HG02885 (cell line): ENCODE measurements around the gene MRGPRG.

Experiments used
- ATAC-seq: cut with Tn5 transposase; IDR thresholded peaks from one replicate; pipeline ENCODE4 v1.9.1; 2021; ENCODE audit warnings: mild to moderate bottlenecking; ENCODE audit not compliant: unreplicated experiment, poor library complexity

The MRGPRG gene

GRCh38 chr11:3207526-3208189 is 11.0 kb downstream of the MRGPRG start:
- no peak for ATAC-seq

DNA sequence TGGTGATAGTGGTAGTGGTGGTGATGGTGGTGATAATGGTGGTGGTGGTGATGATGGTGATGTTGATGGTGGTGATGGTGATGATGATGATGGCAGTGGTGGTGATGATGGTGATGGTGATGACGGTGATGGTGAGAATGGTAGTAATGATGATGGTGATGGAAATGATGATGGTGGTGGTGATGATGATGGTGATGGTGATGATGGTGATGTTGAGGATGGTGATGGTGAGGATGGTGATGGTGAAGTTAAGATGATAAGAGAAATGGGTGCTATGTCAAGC is 11.8 kb downstream of the MRGPRG start:
- no peak for ATAC-seq

- ATAC-seq, result no peak
Observed at GRCh38 chr11:3206156-3206921, 12.3 kb downstream of the MRGPRG start.

DNA sequence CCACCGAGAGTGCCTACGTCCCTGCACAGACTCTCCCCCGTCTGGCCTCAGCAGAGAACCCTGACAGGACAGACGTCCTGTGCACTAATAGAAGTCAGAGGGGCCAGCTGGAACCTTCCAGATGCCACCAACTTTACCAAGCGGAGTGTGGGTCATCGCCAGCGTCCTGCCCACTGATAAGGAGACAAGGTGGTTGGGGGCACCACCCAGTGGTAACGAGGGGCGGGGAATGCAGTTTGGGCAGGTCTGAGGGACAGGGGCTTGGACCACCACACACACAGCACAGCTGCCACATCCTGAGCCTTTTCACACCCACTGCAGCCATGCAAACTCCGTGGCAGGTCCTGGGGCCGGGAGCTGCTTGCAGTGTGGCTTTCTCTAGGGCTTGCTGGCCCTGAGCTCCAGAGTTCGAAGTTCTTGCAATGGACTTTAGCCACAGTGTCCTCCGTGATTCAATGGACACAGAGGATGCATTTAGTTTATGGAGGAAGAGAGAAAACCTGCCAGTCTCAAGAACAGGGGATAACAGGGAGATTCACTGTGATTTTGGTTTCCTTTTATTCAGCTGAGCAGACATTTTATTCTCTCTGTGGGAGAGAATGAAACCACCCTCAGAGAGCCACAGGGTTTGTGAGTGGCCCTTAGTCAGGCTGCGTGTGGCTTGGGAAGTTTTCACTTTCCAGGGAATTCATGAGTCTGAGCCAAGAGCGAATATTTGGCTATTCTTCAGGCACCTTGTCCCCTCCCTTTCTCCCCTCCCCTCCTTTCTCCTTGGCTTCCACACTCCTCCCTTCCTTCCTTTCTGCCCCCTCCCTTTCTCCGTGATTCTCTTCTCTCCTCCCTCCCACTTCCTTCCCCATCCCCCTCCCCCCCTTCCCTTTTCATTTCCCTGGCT is 13.1 kb downstream of the MRGPRG start:
- ATAC-seq, result no peak

DNA sequence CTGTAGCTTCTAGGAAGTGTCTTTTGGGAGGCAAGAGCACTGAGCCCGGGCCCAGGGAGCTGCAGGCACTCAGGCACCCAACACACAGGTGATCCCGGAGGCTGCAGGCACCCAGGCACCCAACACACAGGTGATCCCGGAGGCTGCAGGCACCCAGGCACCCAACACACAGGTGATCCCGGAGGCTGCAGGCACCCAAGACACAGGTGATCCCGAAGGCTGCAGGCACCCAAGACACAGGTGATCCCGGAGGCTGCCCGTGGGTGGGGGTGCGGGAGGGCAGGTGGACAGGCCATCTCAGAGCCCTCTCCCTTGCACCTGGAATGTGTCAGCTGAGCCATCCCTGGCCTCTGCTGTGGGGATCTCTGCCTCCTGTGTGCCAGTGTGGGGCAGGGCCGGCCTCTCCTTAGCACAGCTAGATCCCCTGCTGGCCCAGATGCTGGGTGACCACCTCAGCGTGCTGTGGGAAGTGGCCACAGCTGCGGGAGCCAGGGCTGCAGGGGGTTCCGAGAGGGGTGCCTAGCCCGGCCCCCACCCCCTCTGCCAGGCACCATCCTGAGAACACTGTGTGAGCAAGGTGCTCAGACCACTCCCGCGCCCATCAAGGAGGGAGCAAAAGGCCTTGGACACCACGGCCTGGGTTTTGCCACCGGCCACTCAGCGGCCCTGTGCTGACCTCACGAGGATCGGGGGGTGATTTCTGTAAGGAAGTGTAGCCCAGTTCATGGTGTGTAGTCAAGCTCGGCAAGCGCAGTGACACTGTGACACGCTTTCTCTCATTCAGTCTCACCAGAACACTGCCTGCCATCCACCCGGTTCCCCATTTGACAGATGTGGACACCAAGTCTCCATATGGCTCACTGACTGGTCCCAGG is 14.2 kb downstream of the MRGPRG start:
- no peak for ATAC-seq

DNA sequence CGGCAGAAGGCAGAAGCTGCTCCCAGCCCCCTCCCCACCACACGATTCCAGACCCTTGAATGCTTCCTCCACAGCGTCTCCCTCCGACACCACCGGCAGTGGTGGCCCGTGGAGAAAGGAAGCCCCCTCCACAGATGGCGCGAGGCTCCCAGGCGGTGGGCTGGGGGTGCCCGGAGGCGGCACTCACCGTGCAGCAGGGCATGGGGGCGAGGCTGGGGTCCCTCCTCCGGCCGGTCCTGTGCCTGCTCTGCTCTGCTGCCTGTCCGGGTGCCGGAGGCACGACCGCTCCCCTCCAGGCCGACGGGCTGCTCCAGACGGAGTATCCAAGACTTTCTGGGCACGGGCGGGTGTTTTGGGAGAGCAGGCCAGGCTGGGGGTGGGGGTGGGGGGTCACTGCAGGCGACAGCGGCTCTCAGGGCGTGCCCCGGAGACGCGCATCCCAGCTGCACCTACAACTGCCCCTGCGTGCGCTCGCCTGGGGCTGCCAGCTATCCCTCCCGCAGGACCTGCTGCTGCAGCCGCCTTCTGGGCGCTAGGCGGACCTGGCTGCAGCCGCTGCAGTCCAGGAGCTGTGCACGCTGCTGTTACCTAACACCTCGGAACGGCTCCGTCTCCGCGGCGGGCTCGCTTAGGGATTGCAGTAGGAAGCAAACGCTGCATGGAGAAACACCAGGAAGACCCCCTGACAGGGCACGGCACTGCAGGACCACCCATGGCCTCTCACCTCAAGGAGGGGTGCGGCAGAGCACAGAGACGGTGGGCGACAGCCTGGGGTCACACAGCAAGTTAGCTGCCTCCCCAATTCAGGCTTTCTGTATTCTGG is 15.2 kb downstream of the MRGPRG start:
- ATAC-seq, result no peak

DNA sequence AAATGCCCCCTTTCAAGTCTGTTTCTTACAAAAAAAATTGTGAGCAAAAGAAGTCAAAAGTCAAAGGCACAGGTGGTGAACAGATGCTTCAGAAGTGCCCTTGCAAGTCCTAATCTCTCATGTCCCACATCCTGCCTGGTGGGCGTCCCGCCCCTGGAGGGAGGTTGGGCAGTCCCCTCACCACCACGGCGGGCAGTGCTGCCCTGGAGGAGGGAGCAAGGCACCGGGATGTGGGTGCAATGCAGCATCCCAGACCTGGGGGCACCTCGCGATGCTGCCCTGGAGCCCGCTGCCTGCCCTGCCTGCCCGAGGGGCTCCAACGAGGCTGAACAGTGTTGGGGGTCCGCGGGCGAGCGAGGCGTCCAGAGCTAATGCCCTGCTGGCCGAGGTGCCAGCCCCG is 15.9 kb downstream of the MRGPRG start:
- no peak for ATAC-seq

DNA sequence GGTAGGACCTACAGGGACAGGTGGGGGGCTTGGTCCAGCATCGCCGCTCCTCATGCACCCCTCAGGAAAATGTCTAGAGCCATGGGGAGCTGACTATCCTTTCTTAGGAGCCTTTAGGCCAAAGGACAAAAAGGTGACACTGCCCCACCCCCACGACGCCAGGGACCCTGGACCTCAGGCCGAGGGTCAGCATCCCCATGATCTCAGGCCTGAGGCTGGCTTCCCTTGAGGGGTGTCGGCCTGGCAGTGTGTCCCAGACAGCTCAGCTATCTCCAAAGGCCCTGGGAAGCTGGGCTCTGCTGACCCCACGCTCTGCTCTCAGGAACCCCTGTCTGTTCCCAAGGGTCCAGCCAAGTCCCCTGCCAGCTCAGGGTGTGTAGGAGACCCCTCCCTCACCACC is 16.3 kb downstream of the MRGPRG start:
- no peak for ATAC-seq

GRCh38 chr11:3201677-3202181 is 16.9 kb downstream of the MRGPRG start:
- no peak for ATAC-seq

GRCh38 chr11:3201112-3201581 is 17.5 kb downstream of the MRGPRG start:
- no peak for ATAC-seq

- no peak for ATAC-seq
Observed at GRCh38 chr11:3200388-3201111, 18.1 kb downstream of the MRGPRG start.

DNA sequence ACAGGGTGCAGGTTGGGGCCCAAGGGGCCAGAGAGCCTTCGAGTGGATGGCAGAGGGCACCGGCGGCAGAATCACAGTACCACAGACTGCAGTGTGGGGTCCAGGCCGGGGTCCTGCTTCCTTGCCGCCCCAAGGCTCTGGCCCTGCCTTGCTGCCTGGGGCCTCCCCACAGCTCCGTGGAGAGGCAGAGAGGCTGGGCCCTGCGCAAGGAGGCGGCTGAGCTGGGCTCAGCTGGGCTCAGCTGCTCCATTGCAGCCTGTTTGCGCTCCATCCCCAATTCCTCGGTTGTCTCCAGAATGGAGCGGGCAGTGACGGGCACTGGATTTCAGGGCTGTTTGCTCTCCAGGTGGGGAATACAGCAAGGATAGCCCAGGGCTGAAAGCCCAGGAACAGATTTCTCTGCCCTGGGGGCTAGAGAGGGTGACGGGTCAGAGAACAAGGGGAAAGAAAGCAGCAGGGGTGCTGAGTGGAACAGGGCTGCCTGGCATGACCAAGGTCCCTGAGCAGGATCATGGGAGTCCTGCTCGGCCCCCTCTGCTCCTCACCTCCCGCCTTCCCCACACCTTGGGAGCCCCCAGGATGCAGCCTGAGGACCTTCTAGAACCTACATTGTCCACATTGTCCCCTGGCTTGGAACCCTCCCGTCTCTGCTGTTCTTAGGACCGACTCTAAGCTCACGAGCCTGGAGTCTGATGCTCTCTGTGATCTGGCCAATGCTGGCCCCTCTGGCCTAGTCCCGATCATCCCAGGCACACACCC is 18.9 kb downstream of the MRGPRG start:
- no peak for ATAC-seq

GRCh38 chr11:3198815-3199214 is 19.8 kb downstream of the MRGPRG start:
- no peak for ATAC-seq

DNA sequence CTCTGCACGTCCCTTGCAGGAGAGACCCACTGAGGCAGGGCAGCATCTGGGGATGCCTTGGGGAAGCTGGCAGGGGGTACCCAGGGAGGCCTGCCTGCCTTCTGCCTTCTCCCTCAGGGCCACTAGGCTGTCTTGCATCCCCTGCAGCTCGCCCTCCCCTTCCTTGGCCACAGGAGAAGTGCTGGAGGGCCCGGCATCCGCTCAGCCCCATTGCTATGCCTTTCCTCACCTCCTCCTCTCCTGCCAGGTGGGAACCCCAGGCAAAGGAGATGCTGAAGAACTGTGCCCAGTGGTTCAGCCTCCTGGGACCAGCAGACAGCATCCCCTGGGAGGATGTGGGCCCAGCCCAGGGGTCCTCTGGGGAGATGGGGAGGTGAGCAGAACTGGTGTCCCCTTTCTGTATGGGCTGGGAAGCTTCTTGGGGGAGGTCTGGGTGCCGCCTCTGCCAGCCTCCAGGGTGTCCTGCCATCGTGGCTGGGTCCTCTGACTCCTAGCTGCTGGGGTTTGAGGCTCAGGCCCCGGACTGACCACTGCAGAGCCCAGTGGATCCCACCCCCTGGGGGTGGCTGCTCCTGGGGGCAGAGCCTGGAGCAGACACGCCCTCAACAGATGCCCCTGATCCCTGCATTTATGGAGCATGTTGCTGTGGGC is 20.6 kb downstream of the MRGPRG start:
- no peak for ATAC-seq

DNA sequence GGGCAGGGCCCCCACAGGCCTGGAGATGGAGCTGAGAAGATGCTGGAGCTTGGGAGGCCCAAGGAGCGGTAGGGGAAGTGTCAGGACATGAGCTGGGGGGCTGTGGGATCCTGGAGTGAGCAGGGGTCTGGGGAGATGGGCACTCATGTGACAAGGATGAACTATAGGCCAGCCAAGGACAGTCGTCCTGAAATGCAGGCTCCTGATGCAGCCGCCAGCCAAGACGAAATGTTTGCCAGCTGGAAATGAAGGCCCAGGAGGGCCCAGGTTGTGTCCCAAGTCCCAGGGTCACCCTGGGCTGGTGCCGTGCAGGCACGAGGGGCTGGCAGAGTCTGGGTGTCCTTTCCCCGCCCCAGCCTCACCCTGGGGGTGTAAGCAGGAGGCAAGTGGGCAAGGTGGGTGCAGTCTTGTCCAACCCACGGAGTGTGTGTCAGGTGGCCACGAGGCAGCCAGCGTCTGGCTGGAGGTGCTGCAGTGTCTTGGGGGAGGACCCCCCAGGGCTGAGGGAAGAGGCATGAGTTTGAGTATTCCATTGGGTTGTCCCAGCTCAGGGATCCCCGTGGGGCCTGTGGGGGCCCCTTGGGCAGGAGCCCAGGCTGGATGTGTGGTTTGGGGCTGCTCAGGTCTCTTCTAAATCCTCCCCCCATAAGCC is 21.4 kb downstream of the MRGPRG start:
- no peak for ATAC-seq

- no peak for ATAC-seq
Observed at GRCh38 chr11:3196161-3197043, 22.2 kb downstream of the MRGPRG start.
